WTC11 (cell line): Measurements from ENCODE around the gene LRRN4CL.

Source experiments
- ZNF121 ChIP-seq: sonication (generic); formaldehyde crosslinking; IDR thresholded peaks from 2 replicates; pipeline ENCODE4 v1.8.0; 2023; ENCODE audit warnings: missing genetic modification reagents
- ZNF232 ChIP-seq: sonication (generic); formaldehyde crosslinking; IDR thresholded peaks from 2 replicates; pipeline ENCODE4 v1.8.0; 2022; ENCODE audit warnings: mild to moderate bottlenecking, missing genetic modification reagents
- TF ChIP-seq, protein P1 (sequence below): fragments of 200-600 bp; IDR thresholded peaks from 2 replicates; pipeline ENCODE4 v1.8.0; 2022; ENCODE audit warnings: antibody characterized with exemption

DNA sequence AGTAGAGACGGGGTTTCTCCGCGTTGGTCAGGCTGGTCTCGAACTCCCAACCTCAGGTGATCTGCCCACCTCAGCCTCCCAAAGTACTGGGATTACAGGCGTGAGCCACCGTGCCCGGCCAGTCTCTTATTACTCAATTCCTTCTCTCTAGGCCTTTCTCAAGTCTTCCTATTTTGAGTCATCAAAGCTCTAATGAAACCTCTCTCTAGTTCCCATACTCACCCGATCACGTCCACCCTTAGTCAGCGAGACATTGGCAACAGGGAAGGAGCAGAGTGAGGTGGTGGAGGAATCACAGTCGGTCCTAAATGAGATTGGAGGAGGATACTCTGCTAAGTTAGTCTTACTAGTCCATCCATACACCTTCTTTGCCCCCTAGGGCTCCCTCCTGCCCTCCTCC lies 12.9 kb upstream of the LRRN4CL start:
- TF ChIP-seq ZNF232 (CRISPR knock-in tag) (no peak), ZNF121 (CRISPR knock-in tag) (no peak)
- TF ChIP-seq, protein P1, sequence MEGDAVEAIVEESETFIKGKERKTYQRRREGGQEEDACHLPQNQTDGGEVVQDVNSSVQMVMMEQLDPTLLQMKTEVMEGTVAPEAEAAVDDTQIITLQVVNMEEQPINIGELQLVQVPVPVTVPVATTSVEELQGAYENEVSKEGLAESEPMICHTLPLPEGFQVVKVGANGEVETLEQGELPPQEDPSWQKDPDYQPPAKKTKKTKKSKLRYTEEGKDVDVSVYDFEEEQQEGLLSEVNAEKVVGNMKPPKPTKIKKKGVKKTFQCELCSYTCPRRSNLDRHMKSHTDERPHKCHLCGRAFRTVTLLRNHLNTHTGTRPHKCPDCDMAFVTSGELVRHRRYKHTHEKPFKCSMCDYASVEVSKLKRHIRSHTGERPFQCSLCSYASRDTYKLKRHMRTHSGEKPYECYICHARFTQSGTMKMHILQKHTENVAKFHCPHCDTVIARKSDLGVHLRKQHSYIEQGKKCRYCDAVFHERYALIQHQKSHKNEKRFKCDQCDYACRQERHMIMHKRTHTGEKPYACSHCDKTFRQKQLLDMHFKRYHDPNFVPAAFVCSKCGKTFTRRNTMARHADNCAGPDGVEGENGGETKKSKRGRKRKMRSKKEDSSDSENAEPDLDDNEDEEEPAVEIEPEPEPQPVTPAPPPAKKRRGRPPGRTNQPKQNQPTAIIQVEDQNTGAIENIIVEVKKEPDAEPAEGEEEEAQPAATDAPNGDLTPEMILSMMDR = no peak
